DOHH2 (cell line): ENCODE measurements around the gene MLXIP.

Source experiments
- EZH2phosphoT487 ChIP-seq: fragments of 200-600 bp; sonication (generic); IDR thresholded peaks from 2 replicates; pipeline ENCODE4 v1.6.1; 2017; ENCODE audit warnings: borderline replicate concordance, mild to moderate bottlenecking, antibody characterized with exemption, low read length, moderate library complexity, mixed read lengths
- TF ChIP-seq, protein P1 (sequence below): fragments of 200-600 bp; sonication (generic); IDR thresholded peaks from one replicate; pipeline ENCODE4 v1.5.1; 2014; ENCODE audit warnings: antibody characterized with exemption, mild to moderate bottlenecking, low read depth, low read length; ENCODE audit not compliant: poor library complexity, severe bottlenecking

GRCh38 chr12:122185494-122186082 is 107.0 kb downstream of the MLXIP start:
- TF ChIP-seq, protein P1, sequence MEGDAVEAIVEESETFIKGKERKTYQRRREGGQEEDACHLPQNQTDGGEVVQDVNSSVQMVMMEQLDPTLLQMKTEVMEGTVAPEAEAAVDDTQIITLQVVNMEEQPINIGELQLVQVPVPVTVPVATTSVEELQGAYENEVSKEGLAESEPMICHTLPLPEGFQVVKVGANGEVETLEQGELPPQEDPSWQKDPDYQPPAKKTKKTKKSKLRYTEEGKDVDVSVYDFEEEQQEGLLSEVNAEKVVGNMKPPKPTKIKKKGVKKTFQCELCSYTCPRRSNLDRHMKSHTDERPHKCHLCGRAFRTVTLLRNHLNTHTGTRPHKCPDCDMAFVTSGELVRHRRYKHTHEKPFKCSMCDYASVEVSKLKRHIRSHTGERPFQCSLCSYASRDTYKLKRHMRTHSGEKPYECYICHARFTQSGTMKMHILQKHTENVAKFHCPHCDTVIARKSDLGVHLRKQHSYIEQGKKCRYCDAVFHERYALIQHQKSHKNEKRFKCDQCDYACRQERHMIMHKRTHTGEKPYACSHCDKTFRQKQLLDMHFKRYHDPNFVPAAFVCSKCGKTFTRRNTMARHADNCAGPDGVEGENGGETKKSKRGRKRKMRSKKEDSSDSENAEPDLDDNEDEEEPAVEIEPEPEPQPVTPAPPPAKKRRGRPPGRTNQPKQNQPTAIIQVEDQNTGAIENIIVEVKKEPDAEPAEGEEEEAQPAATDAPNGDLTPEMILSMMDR, result no peak
- TF ChIP-seq EZH2phosphoT487, result no peak
